Astrocyte (in vitro differentiated cells and primary cell): ENCODE results near the gene SOSTDC1.

Experiments used
- EZH2 ChIP-seq: IDR thresholded peaks from 2 replicates; pipeline ENCODE4 v1.6.1; 2012; ENCODE audit warnings: mild to moderate bottlenecking, low read length, inconsistent platforms; ENCODE audit not compliant: insufficient read depth
- TF ChIP-seq, protein P1 (sequence below): IDR thresholded peaks from 2 replicates; pipeline ENCODE4 v1.5.1; 2011; ENCODE audit warnings: low read depth, mild to moderate bottlenecking, inconsistent platforms, low read length, moderate library complexity; ENCODE audit not compliant: insufficient read depth

GRCh38 chr7:16494551-16494950 is 29.0 kb upstream of the SOSTDC1 start:
- TF ChIP-seq, protein P1, sequence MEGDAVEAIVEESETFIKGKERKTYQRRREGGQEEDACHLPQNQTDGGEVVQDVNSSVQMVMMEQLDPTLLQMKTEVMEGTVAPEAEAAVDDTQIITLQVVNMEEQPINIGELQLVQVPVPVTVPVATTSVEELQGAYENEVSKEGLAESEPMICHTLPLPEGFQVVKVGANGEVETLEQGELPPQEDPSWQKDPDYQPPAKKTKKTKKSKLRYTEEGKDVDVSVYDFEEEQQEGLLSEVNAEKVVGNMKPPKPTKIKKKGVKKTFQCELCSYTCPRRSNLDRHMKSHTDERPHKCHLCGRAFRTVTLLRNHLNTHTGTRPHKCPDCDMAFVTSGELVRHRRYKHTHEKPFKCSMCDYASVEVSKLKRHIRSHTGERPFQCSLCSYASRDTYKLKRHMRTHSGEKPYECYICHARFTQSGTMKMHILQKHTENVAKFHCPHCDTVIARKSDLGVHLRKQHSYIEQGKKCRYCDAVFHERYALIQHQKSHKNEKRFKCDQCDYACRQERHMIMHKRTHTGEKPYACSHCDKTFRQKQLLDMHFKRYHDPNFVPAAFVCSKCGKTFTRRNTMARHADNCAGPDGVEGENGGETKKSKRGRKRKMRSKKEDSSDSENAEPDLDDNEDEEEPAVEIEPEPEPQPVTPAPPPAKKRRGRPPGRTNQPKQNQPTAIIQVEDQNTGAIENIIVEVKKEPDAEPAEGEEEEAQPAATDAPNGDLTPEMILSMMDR = no peak
- no peak for TF ChIP-seq EZH2
